Smooth muscle cell of the brain vasculature (primary cell): ENCODE measurements around the gene CEP112.

Source experiments
- DNase-seq: peaks from one replicate; pipeline ENCODE4 v3.0.0-alpha.2; 2012; ENCODE audit warnings: low read depth, low spot score

Gene CEP112

DNA sequence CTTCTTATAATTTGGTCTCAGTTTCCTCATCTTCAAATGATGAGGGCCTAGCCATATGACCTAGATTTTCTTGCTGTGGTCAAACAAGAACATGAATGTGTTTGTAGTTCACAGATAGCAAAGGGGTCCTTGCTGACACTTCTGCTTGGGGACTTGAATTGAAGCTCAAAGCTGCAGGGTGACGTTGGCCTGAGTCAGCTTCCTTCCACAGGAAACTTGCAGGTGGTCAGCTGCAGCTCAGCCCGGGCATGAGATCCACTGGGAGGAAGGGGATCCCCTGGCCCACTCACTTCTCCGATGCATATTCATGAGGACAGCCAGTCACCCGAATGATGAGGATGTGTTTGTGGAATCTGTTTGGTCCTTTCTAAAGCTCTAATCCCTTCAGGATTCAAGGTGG lies 587.9 kb downstream of the CEP112 start:
- no peak for DNase-seq

DNA sequence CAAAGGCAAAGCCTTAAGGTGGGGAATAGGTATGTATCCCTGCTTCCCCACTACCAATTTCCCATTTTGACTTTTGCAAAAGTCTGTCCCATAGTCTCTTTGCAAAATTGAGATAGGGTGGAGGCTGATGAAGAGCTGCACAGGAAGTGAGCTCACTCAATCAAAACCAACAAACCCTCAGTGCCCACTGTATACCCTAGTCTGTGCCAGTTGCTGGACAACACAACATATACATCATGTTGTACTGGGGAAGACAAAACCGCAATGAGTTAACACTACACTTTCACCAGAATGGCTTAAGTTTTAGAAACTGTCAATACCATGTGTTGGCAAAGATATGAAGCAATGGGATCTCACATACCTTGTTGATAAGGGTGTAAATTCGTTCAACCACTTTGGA lies 590.1 kb downstream of the CEP112 start:
- no peak for DNase-seq

DNA sequence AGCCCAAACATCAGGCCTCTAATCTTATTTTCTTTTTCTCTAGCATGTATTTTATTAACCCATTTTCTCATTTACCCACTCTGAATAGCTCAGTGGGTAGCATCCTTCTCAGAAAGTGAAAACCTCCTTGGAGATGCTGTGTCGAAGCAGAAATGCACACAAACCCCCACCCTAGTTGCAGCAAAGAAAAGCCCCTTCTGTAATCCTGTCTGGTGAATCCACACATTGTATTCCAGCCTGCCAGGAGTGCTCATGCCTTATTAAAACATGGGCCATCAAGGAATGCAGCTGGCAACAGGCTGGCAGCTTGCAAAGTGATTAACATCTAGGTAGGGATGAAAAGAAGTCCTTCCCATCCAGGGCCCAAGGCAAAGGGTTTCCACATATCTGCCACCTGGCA lies 590.8 kb downstream of the CEP112 start:
- no peak for DNase-seq

DNA sequence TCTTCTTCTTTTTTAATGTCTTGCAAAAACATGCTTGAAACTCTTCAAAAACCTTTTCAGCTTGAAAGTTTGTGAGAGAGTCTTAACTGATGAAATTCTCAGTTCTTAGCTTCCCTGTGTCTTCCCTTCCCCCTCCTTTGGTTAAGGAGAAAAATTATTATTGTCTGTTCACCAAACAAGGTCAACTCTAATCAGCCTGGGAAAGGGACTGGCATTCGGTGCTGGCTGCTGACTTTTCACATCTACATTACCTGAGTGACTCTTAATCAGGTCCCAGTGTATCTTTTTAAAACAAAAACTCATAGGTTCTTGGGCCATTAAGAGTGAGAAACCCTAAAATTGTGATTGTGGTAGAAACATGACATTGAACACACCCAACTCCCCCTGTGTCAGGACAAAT lies 591.4 kb downstream of the CEP112 start:
- no peak for DNase-seq

DNA sequence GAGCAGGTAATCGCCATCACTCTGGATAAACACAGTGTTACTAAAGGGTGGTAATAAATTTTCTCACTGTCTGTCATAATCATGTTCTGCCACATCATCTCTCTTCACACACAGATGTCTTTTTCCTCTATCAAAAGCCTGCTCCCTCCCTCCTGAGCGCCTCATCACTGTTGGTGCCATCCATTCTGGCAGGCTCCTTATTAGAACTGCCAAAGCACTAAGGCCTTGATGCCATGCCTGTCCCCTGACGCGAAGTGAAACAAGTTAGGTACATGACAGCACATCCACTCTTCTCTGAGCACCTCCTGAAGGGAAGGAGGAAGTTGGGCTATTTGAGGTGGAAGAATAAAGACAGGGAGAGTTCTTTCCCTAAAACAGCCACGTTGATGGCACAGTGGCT lies 592.3 kb downstream of the CEP112 start:
- DNase-seq = no peak

DNA sequence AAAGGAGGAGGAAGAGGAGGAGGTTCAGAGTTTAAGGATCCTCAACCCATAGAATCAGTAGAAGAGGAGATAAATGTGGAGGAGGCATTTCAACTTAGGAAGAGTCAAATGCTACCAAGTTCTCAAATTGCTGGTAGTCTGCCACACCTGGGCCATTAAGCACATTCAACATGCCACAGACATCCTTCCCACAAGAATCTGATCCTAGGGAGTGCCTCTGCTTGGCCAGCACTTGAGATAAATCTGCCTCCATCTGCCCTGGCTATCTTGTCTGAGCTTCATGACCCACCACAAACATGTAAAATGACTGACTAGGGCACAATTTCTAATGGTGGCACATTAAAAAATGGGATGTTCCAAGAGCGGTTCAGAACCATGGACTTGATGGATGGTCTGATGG lies 593.2 kb downstream of the CEP112 start:
- DNase-seq = no peak

DNA sequence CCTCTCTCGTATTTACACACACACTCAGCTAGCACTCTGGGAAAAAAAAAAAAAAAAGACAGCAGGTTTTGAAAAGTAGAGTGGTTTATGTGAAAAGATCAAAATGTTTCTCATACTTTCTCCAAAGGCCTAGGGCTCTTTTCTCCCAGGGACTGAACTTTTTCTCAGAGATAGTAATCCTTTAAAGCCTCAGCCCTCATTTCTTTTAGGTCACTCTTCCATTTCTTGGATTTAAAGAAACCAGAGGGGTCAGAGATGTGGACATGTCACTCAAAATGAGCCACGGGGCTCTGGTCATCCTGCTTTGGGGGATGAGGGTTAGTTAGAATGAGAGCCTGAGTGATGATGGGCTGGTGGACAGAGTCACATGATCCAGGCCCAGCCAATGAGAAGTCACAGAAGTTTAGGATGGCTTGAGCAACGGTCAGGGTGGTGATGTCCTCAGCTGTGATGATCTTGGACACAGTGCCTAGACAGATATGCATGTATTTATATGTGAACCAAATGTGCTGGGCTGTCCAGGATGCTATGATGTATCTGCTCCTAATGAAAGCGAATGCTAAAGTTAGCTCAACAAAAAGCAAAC lies 596.8 kb downstream of the CEP112 start:
- no peak for DNase-seq

DNA sequence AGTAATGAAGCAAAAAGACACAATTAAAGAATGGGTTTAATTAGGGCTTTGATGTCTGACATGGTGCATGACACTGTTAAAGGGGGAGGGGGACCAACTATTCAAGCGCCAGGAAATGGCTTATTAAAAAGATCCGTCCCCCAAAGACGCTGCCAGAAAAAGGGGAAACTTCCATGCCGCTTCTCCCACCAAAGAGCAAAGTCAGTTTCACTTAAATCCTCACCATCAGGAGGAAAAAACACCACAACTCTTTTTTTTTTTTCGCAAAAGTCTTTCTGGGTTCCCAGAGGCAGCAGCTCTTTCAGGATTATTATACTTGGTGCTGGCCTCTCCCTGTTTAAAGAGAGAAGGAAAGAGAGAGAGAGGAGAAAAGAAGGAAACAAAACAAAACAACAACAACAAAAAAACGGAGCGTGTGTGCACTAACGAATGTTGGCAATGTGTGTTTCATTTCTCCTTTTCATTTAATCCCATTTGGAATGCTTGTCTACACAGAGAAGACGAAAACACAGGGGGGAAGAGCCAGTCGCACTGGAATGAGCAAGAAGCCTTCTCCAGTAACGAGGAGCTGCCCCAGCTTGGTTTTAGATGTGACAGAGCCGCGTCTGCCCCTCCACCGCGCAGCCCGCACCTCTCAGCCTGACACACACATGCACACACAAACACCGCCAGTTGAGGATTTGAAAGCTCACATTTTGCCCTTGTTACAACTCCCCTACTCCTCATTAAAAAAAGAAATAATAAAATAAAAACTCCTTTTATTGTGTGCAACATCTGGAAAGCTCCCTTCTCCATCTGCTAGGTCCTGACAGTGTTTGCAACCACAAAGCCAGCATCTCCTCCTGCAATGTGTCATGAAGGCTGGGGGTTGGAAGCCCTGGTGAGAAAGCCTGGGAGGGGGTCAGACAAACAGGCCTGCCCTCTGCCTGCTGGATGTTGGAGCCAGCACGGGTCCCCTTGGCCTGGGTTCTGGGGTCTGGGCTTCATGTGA lies 597.8 kb downstream of the CEP112 start:
- peak; percentile 37 for DNase-seq

DNA sequence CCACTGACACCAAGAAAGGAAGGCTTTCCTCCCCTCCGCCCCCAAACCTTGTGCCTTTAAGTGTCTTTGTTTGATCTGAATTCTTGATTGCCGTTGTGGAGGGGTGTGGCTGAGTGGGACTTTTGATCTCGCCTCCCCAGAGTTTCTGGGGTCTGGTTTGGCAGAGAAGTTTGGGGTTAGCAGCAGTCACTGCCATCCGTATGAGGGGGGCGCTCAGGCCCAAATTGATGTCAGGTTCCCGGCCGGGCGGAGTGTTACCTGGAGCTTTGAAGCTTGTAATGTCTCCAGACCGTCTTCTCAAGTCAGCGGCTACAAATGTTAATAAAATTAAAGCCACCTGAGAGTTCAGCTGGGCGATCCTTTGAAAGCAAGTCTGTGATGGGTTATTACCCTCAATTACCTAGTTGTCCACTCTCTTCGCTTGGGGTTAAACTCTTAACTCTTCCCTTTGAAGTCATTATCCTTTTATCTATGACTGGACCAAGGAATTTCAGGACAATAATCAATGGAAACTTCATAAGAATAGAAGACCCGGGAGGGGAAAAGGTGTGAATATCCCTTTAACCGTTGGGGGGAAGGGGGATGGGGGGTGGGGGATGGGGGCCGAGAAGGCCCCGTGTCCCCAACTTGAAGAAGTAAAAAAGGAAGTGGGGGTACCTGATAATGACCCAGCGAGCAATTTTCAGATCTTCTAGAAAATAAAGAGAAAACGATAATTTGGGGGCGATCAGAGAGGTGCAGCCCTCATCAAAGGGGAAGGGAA lies 598.7 kb downstream of the CEP112 start:
- DNase-seq = no peak

DNA sequence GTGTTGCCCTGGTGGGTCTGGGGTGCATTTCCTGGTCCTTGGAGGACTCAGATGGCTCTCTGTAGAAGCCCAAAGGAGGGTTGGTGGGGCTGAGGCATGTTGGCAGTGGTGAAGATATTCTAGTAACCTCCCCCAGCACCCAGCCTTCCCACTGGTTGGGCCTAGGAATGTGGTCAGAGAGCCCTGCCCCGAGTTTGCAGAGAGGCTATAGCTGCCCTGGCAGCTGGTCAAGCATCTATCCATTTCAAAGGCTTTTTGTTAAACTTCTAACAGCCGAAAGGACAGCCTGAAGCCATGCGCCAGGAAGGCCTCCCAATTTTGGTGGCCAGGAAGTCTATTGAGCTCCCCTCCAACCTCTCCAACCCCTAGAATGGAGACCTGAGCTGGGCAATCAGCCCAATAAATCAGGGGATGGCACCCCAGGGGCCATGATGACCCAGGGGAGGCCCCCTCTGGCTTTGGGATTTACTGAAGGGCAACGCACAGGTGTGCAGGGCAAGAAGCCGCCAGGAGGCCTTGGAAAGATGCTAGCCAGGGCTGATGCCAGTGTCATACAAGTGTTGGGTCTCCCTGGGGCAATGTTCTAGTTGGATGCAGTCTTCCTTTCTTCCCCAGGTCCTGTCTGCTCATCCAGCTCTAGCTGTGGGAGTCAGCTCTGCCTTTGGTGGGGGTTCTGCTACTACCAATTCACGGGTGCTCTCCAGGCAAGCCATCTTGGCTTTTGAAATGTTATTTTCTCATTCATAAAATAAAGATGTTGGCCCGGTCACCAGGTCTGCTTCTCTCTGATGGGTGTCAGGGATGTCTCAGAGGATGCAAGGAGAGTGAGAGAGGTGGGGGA lies 599.6 kb downstream of the CEP112 start:
- no peak for DNase-seq

DNA sequence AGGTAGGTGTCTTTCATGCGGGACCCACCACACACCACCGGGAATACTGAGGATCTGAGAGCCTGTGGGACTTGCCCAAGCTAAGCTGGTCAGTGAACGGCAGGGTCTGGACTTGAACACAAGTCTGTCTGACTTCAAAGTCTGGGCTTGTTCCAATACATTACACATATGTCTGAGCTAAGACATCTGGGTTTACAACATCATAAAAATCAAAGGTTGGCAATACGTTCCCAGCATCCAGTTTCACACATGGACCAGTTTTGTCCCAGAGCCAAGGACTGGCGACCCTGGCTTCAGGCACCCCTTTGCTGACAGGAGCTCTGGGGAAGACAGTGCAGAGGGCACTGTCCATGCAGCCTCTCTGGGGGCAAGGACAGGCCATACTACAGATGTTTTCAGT lies 602.6 kb downstream of the CEP112 start:
- DNase-seq = no peak

DNA sequence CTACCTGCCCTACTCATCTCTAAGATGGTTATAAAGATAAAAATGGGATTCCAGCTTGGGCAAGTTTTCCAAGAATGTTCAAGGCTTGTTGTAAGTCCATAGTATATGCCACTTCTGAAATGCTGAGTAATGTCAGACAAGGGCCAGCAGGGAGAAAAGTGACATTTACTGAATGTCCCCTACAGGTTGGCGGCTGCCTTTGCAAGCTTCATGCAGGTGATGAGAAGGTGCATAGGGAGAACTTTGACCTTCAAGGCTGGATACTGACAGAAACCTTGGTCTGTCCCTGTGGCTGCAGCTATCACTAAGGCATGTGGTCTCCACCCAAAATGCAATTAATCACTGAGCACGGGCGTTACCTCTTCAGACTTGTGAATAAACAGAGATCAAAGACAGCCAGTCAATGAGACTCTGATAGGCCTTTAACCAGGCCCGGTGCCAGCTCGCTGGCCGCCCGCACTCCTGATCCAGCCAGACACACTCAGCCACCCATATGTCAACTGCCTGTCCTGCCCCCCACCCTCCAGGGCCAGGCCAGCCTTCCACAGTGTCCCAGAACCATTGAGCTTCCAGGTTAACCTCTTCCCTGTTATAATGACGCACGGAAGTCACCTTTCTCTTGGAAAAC lies 603.6 kb downstream of the CEP112 start:
- no peak for DNase-seq

DNA sequence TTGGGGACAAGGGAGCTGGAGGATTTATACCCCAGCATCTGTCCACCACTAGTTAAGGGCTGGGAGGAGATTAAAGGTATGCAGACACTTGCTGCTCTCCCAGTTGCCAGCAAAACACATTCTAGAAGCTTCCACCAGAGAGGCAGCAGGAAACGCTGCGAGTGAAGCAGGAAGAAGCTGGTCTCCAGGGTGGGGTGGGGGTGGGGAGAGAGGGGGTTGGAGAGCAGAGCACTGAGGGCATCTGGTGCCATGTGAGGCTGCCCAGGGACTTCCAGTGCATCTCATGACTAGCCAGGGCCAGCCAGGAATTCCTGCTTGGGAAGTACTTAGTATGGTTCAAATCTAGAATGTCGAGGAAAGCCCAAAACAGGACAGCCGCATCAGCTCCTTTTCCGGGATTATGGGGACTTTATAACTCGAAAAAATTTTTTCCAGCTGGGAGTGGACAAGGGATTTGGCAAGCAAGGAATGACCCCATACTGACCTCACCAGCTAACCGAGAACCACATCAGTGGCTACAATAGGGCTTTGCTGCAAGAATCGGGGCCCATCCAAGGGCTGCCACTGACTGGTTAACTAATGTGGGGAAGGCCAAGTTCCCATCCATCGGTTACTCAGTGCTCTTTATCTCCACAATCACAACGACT lies 604.3 kb downstream of the CEP112 start:
- no peak for DNase-seq

DNA sequence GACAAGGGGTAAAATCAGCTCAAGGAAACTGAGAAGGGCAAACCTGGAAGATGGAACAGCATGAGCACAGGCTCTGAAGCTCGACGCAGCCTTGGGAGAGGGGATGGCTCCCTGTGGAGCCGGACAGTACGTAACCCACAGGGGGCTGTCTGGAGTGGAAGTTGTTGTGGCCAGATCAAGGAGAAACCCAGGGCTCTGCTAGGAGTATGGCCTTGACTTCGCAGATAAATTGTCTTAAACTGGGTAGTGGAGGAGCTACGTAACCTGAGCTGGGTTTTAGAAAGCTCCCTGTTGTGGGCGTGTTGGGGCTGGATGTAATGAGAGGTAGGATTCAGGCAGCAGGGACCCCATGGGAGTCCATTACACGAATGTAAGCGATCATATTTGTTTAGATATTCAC lies 605.0 kb downstream of the CEP112 start:
- no peak for DNase-seq
